ENCODE results near the gene ZC3H12C. TPM values are rescaled to one million over a fixed set of nuclear protein-coding genes. Genes with fewer than 3 reads are reported as not detected.
"Not testable (repeated sequence)": the region's sequence is repeated elsewhere in the genome, so short reads cannot be mapped to it uniquely, and the experiment has no call there.

ZC3H12C gene
- polyA plus RNA-seq, 12 donors = 9.0 to 13.1 (median 9.5) TPM; not detected in 1

GRCh38 chr11:110209313-110209694 is 116.1 kb downstream of the ZC3H12C start:
- DNase-seq = not testable (repeated sequence)

GRCh38 chr11:110217223-110217877 is 124.2 kb downstream of the ZC3H12C start:
- DNase-seq = no peak

- no peak for DNase-seq
Measured at GRCh38 chr11:110217936-110218335, 124.7 kb downstream of the ZC3H12C start.

GRCh38 chr11:110219006-110219785 is 126.0 kb downstream of the ZC3H12C start:
- no peak for DNase-seq

Other genes with a start within 250 kb of the ZC3H12C start
- gene RDX, start 203.2 kb downstream of the ZC3H12C start, polyA plus RNA-seq (ENCODE audit: insufficient read length in 12 of 12) = 1,000 to 10,000 TPM in 1 of 12 donors, 100 to 1,000 TPM in 5, 10 to 100 TPM in 6; 81.3 to 1,379 (median 101) TPM

Data from muscle of arm (tissue), 12 donors.